Middle frontal gyrus (tissue), 1 donor: ENCODE results near the gene ACOT4.
A peak's percentile ranks its signal among the peaks of the same experiment; 100 is the strongest.
"Not testable (repeated sequence)": the region's sequence is repeated elsewhere in the genome, so short reads cannot be mapped to it uniquely, and the experiment has no call there.

Experiments used
- DNase-seq: peaks from one replicate; pipeline ENCODE4 v3.0.0-alpha.2; 2015; ENCODE audit warnings: low spot score; ENCODE audit errors: extremely low spot score

ACOT4 gene

GRCh38 chr14:73633116-73634010 is 41.7 kb downstream of the ACOT4 start:
- DNase-seq: peak; percentile 50

- no peak for DNase-seq
Measured at GRCh38 chr14:73634011-73634833, 42.5 kb downstream of the ACOT4 start.

GRCh38 chr14:73636355-73636754 is 44.7 kb downstream of the ACOT4 start:
- not testable (repeated sequence) for DNase-seq

- no peak for DNase-seq
Measured at GRCh38 chr14:73637830-73638229, 46.2 kb downstream of the ACOT4 start.

GRCh38 chr14:73640796-73641365 is 49.2 kb downstream of the ACOT4 start:
- no peak for DNase-seq

- DNase-seq: peak; percentile 84
Measured at GRCh38 chr14:73644531-73645247, 53.0 kb downstream of the ACOT4 start, which contains the start of gene DNAL1. TSS of gene DNAL1 (plus strand) at chr14:73644986. CDS start at chr14:73645040, 54 bp downstream.

GRCh38 chr14:73645248-73645610 is 53.6 kb downstream of the ACOT4 start:
- no peak for DNase-seq
